ENCODE results near the gene ESR1. TPM values are rescaled to one million over a fixed set of nuclear protein-coding genes. Genes with fewer than 3 reads are reported as not detected.

ESR1 gene
- total RNA-seq, 2 donors from 2014 or later, result 0.47 to 0.67 TPM

DNA sequence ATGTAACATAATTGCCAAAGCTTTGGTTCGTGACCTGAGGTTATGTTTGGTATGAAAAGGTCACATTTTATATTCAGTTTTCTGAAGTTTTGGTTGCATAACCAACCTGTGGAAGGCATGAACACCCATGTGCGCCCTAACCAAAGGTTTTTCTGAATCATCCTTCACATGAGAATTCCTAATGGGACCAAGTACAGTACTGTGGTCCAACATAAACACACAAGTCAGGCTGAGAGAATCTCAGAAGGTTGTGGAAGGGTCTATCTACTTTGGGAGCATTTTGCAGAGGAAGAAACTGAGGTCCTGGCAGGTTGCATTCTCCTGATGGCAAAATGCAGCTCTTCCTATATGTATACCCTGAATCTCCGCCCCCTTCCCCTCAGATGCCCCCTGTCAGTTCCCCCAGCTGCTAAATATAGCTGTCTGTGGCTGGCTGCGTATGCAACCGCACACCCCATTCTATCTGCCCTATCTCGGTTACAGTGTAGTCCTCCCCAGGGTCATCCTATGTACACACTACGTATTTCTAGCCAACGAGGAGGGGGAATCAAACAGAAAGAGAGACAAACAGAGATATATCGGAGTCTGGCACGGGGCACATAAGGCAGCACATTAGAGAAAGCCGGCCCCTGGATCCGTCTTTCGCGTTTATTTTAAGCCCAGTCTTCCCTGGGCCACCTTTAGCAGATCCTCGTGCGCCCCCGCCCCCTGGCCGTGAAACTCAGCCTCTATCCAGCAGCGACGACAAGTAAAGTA lies 547 bp upstream of the ESR1 start:
- Histone ChIP-seq H3K36me3 (no peaks in the 10 kb centered on the region), H3K27ac (no peak overlapping the region), H3K4me1 (peaks cover 0 to 28% of the 10 kb centered on the region in 2 donors), H3K4me3 (peak overlapping the region; percentile 35 to 53), H3K27me3 (peaks cover 0 to 10% of the 10 kb centered on the region in 2 donors), H3K9me3 (no peaks in the 10 kb centered on the region)
- TF ChIP-seq, protein P1, sequence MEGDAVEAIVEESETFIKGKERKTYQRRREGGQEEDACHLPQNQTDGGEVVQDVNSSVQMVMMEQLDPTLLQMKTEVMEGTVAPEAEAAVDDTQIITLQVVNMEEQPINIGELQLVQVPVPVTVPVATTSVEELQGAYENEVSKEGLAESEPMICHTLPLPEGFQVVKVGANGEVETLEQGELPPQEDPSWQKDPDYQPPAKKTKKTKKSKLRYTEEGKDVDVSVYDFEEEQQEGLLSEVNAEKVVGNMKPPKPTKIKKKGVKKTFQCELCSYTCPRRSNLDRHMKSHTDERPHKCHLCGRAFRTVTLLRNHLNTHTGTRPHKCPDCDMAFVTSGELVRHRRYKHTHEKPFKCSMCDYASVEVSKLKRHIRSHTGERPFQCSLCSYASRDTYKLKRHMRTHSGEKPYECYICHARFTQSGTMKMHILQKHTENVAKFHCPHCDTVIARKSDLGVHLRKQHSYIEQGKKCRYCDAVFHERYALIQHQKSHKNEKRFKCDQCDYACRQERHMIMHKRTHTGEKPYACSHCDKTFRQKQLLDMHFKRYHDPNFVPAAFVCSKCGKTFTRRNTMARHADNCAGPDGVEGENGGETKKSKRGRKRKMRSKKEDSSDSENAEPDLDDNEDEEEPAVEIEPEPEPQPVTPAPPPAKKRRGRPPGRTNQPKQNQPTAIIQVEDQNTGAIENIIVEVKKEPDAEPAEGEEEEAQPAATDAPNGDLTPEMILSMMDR (IDR thresholded peaks at IDR 0.05), result no peak
- DNase-seq (ENCODE audit: low spot score), result no peak

DNA sequence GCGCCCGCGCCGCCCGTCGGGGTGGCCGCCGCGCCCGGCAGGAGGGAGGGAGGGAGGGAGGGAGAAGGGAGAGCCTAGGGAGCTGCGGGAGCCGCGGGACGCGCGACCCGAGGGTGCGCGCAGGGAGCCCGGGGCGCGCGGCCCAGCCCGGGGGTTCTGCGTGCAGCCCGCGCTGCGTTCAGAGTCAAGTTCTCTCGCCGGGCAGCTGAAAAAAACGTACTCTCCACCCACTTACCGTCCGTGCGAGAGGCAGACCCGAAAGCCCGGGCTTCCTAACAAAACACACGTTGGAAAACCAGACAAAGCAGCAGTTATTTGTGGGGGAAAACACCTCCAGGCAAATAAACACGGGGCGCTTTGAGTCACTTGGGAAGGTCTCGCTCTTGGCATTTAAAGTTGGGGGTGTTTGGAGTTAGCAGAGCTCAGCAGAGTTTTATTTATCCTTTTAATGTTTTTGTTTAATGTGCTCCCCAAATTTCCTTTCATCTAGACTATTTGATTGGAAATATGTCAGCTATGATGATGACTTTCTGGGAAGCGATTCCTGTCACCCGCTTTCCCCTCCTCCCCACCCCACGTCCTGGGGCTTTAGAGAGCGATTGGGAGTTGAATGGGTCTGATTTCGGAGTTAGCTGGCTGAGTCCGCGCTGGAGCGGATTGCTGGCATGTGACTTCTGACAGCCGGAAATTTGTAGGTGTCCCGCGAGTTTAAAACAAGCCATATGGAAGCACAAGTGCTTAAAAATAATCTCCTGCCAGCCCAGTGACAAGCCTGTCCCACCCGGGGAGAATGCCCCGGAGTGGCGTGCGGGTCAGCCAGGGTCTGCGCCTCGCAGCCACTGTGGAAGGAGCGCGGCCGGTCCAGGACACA lies 1.1 kb downstream of the ESR1 start:
- peaks cover 0 to 10% of the 10 kb centered on the region in 2 donors for H3K27me3 ChIP-seq
- no peak overlapping the region for H3K27ac ChIP-seq
- H3K9me3 ChIP-seq, result no peaks in the 10 kb centered on the region

DNA sequence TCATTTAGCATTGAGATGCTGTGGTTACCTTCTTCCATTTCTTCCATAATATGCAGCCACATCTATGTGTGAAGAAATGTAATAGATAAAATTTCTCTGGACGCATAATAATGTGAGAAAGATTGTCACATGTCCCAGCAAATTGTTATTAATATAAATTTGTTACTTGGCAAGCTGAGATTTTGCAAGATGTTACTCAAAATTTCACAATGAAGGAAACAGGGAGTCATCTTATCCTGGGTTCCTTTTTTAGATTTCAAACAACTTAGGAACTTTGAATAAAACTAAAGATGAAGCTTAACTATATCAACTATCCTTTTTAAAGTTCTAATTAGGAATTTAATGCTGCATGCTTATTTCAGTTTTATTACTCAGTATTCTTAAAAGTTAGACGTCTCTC lies 3.6 kb downstream of the ESR1 start:
- H3K27ac ChIP-seq, result no peak overlapping the region
- H3K4me3 ChIP-seq, result no peak overlapping the region
- peaks cover 0 to 28% of the 10 kb centered on the region in 2 donors for H3K4me1 ChIP-seq
- peaks cover 0 to 10% of the 10 kb centered on the region in 2 donors for H3K27me3 ChIP-seq
- TF ChIP-seq, protein P1 (IDR thresholded peaks at IDR 0.05), result no peak
- no peak for DNase-seq (ENCODE audit: low spot score)
- no peaks in the 10 kb centered on the region for H3K9me3 ChIP-seq
- H3K36me3 ChIP-seq, result no peaks in the 10 kb centered on the region

More for the DNA sequence above, 1.1 kb downstream of the ESR1 start:
- peaks cover 0 to 28% of the 10 kb centered on the region in 2 donors for H3K4me1 ChIP-seq
- DNase-seq (ENCODE audit: low spot score), result no peak
- TF ChIP-seq, protein P1 (IDR thresholded peaks at IDR 0.05), result no peak
- no peaks in the 10 kb centered on the region for H3K36me3 ChIP-seq
- H3K4me3 ChIP-seq, result peak overlapping the region; percentile 35 to 53

DNA sequence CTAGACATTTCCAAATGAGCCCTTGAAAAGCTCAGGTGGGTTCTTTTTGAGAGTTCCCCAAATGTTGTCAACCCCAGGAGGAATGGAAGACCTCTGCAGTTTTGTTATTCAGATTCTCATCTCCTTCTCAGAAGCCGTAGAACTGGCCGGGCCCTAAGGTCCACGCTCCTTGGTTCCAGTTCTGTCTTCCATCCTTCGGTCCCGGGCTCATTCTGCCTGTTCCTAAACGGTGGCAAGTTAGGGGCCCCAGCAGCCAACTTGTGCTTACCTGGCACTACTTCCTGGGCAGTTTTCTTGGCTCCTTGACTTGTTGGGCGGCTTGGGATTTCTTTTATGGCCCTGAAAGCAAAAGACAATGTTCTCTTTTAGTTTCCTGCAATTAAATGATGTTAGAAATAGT lies 6.4 kb downstream of the ESR1 start:
- TF ChIP-seq, protein P1 (IDR thresholded peaks at IDR 0.05), result no peak
- Histone ChIP-seq H3K4me1 (peaks cover 0 to 4% of the 10 kb centered on the region in 2 donors), H3K9me3 (no peaks in the 10 kb centered on the region), H3K4me3 (no peak overlapping the region), H3K36me3 (no peaks in the 10 kb centered on the region), H3K27ac (no peak overlapping the region), H3K27me3 (no peaks in the 10 kb centered on the region)
- no peak for DNase-seq (ENCODE audit: low spot score)

DNA sequence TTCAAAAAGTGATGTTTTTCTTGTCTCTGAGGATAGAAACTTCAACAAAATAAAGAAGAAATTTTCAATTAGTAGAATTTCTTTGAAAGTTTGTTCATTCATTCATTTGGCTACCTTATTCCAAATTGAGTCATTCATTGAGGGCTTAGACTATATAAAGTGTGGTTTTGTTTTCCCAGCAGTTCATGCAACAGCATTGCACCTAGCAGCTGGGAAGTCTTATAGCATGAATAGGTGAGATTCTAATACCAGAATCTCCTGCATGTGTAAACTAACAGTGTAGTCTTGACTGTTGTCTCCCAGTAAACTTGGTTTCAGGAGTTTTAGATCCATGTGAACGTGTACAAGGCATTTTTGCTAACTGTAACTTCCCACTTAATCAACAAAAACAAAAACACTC lies 7.1 kb downstream of the ESR1 start:
- DNase-seq (ENCODE audit: low spot score), result no peak
- Histone ChIP-seq H3K36me3 (no peaks in the 10 kb centered on the region), H3K4me1 (no peaks in the 10 kb centered on the region), H3K4me3 (no peak overlapping the region), H3K27ac (no peak overlapping the region), H3K27me3 (no peaks in the 10 kb centered on the region), H3K9me3 (no peaks in the 10 kb centered on the region)
- TF ChIP-seq, protein P1 (IDR thresholded peaks at IDR 0.05), result no peak
